Spleen (tissue), 7 donors: ENCODE data around the gene KIF3B.

ENCODE experiments used
- POLR2AphosphoS5 ChIP-seq, 3 donors: sonication (generic); formaldehyde crosslinking; IDR thresholded peaks; one replicate each; pipeline ENCODE4 v1.5.1; 2017; ENCODE audit warnings: antibody characterized with exemption in 3 of 3
- TF ChIP-seq, protein P1 (sequence below), 11 experiments: fragments of 200-600 bp in 7 of 11; fragments of 450-650 bp in 4 of 11; sonication (generic) in 4 of 11; IDR thresholded peaks in 8 of 11; conservative IDR thresholded peaks in 3 of 11; 1 replicate in 7 of 11; 2 replicates in 4 of 11; pipeline versions ENCODE4 v1.4.0 to v1.8.0; 2016 to 2021; ENCODE audit warnings: antibody characterized with exemption in 11 of 11, inconsistent platforms in 4 of 11, mild to moderate bottlenecking in 1 of 11
- donor health status: DM: no; HTN: no; CAD: no; lungs with moderate emphysema.
- donor health status: DM: no; HTN: no; CAD: no.
- donor health status: DM: no; HTN: no; CAD: no.

DNA sequence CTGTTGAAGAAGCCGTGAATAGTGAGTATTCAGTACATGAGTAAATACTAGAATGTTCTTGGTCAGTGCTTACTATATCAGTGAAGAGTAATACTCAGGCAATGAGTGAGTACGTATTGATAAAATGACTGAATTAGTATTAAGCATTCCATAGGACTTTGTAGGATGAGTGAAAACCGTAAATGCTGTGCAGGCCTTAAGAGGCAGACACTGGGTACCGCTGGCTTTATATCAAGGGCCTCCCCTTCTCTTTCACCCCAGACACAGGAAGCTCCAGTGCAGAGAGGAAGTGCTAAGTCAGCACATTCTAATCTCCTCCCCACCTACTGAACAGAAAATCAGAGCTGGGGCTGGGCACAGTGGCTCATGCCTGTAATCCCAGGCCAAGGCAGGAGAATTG lies 45.6 kb upstream of the KIF3B start:
- TF ChIP-seq, protein P1, sequence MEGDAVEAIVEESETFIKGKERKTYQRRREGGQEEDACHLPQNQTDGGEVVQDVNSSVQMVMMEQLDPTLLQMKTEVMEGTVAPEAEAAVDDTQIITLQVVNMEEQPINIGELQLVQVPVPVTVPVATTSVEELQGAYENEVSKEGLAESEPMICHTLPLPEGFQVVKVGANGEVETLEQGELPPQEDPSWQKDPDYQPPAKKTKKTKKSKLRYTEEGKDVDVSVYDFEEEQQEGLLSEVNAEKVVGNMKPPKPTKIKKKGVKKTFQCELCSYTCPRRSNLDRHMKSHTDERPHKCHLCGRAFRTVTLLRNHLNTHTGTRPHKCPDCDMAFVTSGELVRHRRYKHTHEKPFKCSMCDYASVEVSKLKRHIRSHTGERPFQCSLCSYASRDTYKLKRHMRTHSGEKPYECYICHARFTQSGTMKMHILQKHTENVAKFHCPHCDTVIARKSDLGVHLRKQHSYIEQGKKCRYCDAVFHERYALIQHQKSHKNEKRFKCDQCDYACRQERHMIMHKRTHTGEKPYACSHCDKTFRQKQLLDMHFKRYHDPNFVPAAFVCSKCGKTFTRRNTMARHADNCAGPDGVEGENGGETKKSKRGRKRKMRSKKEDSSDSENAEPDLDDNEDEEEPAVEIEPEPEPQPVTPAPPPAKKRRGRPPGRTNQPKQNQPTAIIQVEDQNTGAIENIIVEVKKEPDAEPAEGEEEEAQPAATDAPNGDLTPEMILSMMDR (IDR thresholded peaks at IDR 0.05 in 8 of 11, conservative IDR thresholded peaks at IDR 0.05 in 3 of 11) = no peak
- peak in 2 of 3 donors; percentile 25 to 72 for TF ChIP-seq POLR2AphosphoS5 (IDR thresholded peaks at IDR 0.05)
